GM13977 (cell line): Measurements from ENCODE around the gene ELL3.
A peak's percentile ranks its signal among the peaks of the same experiment; 100 is the strongest.
"Not testable (repeated sequence)": the region's sequence is repeated elsewhere in the genome, so short reads cannot be mapped to it uniquely, and the experiment has no call there.

Experiments
- DNase-seq: peaks from one replicate; pipeline ENCODE4 v3.0.0; 2012; ENCODE audit warnings: low spot score
- CTCF ChIP-seq: IDR thresholded peaks from 2 replicates; pipeline ENCODE4 v1.5.1; 2012; ENCODE audit warnings: mild to moderate bottlenecking, control low read depth; ENCODE audit not compliant: insufficient read depth; ENCODE audit errors: extremely low read depth, missing control alignments
- in situ Hi-C: fragments of 300-500 bp; cut with MboI; formaldehyde crosslinking; loops from one replicate; pipeline ENCODE4 v1.12.0; 2022; ENCODE audit warnings: low sequenced_read_pairs, low pct_unique_long_range_greater_than_20kb, mixed read lengths, inconsistent platforms; ENCODE audit not compliant: unreplicated experiment

ELL3 gene

GRCh38 chr15:43808435-43808950 is 31.7 kb upstream of the ELL3 start:
- in situ Hi-C loops, result no loop called here
- no peak for DNase-seq
- TF ChIP-seq CTCF, result no peak

GRCh38 chr15:43802676-43803075 is 25.9 kb upstream of the ELL3 start:
- DNase-seq, in situ Hi-C loops: not testable (repeated sequence)

- in situ Hi-C loops, result no loop called here
- TF ChIP-seq CTCF, result no peak
- DNase-seq, result peak; percentile 80
Observed at GRCh38 chr15:43800286-43801141, 23.7 kb upstream of the ELL3 start, which contains the start of gene HYPK. Gene HYPK (plus strand): TSS chr15:43800599. CDS start chr15:43800623, 24 bp downstream.

- no peak for TF ChIP-seq CTCF
- in situ Hi-C loops, result no loop called here
Observed at GRCh38 chr15:43799945-43800285, 23.1 kb upstream of the ELL3 start, which contains the start of gene SERINC4. Gene SERINC4 (minus strand): TSS chr15:43800220. CDS start chr15:43799986, 234 bp downstream.

GRCh38 chr15:43799209-43799944 is 22.6 kb upstream of the ELL3 start:
- in situ Hi-C loops, result no loop called here
- DNase-seq, result peak; percentile 23
- peak; percentile 19 for TF ChIP-seq CTCF

More at GRCh38 chr15:43799945-43800285, 23.1 kb upstream of the ELL3 start, which contains the start of gene SERINC4:
- DNase-seq, result no peak

GRCh38 chr15:43796566-43796965 is 19.8 kb upstream of the ELL3 start:
- in situ Hi-C loops, result no loop called here
- TF ChIP-seq CTCF, result no peak

More at GRCh38 chr15:43796566-43796965, 19.8 kb upstream of the ELL3 start:
- no peak for DNase-seq
